Measurements from ENCODE around the gene RAN. TPM values are rescaled to one million over a fixed set of nuclear protein-coding genes. Genes with fewer than 3 reads are reported as not detected.

Gene RAN
- total RNA-seq, 4 donors from 2014 or later: 157 to 211 (median 197) TPM

DNA sequence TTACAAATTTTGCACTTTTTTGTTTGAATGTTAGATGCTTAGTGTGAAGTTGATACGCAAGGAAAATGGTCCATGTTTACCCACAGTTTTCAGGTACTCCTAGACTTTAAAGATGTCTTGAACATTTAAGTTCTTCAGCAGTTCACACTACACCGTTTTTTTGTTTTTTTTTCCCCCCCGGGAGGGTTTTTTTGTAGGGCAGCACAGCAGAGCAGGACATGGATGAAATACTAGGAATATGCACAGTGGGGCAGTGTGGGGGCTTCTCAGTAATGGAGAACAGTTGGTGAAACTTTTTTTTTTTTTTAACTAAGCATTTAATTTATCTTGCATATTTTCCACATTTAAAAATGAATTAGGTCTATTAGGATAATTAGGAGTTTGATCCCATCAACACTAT lies 4.9 kb downstream of the RAN start:
- no peak overlapping the region for H3K27ac ChIP-seq (replicated peaks in 1 of 4)
- no peaks in the 10 kb centered on the region for H3K9me3 ChIP-seq
- 73% methylated on average over 3 of the region's 3 CpGs for WGBS
- intact Hi-C loops (cut with DNase I): no loop called here
- no peaks in the 10 kb centered on the region for H3K27me3 ChIP-seq
- no peak for TF ChIP-seq CTCF (IDR thresholded peaks at IDR 0.05)
- no peak for TF ChIP-seq EP300 (IDR thresholded peaks at IDR 0.05)
- no peak for TF ChIP-seq POLR2AphosphoS5 (IDR thresholded peaks at IDR 0.05)
- no peak for TF ChIP-seq POLR2A (IDR thresholded peaks at IDR 0.05; ENCODE audit: low read depth)
- H3K4me3 ChIP-seq: no peak overlapping the region
- peaks cover 34 to 58% (median 42%) of the 10 kb centered on the region in 4 donors for H3K36me3 ChIP-seq
- peaks cover 13 to 35% (median 26%) of the 10 kb centered on the region in 4 donors for H3K4me1 ChIP-seq
- no peak for DNase-seq (ENCODE audit: extremely low spot score)

- no peak for DNase-seq (ENCODE audit: extremely low spot score)
- Histone ChIP-seq H3K4me3 (no peak overlapping the region), H3K9me3 (no peaks in the 10 kb centered on the region), H3K4me1 (peaks cover 13 to 35% (median 26%) of the 10 kb centered on the region in 4 donors), H3K36me3 (peaks cover 34 to 58% (median 42%) of the 10 kb centered on the region in 4 donors), H3K27ac (replicated peaks in 1 of 4) (no peak overlapping the region), H3K27me3 (no peaks in the 10 kb centered on the region)
- intact Hi-C loops (cut with DNase I): no loop called here
- TF ChIP-seq EP300 (IDR thresholded peaks at IDR 0.05): no peak
- TF ChIP-seq POLR2AphosphoS5 (IDR thresholded peaks at IDR 0.05): no peak
- no peak for TF ChIP-seq POLR2A (IDR thresholded peaks at IDR 0.05; ENCODE audit: low read depth)
- no peak for TF ChIP-seq CTCF (IDR thresholded peaks at IDR 0.05)
- 79% methylated on average over 3 of the region's 3 CpGs for WGBS
Observed at GRCh38 chr12:130877333-130877732, 5.5 kb downstream of the RAN start.

DNA sequence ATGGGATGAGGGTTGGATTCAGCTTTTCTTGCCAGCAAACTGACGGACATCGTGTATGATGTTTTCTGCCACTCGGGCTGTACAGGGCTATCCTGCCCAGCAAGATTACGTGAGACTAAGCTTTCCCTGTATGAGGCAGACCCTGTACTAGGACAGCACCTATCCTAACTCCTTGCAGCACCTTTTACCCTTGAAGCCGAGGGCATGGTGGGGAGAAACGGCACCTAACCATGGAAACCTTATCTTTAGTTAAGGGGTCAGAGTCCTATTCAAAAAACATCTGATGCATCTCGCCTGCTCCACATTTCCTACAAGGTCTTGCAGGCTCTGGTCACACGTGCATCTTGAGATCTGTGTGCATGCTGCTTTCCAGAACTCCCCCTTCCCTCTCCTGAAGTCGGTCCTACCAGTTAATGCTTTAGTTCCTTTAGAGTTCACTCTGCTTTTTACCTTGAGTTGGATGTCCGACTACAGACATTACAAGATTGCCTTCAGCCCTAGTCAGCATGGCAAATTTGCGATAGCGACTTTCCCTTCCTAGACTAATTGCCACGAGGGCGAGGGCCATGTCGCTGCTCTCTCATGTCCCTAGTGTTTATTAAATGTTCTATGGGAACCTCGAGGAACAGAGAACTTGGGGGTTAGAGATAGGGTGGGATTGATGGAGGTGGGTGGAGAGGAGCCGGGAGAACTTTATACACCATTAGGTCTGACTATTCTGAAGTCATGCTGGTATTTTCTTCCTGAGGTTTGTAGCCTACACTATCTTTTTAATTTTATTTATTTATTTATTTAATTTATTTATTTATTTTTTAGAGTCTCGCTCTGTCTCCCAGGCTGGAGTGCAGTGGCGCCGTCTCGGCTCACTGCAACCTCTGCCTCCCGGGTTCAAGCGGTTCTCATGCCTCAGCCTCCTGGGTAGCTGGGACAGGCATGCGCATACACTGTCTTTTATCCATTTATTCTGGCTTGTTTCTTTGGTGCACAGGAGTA lies 6.6 kb downstream of the RAN start:
- Histone ChIP-seq H3K27me3 (no peaks in the 10 kb centered on the region), H3K4me3 (no peak overlapping the region), H3K4me1 (peaks cover 7 to 24% (median 16%) of the 10 kb centered on the region in 4 donors), H3K9me3 (no peaks in the 10 kb centered on the region), H3K36me3 (peaks cover 33 to 51% (median 36%) of the 10 kb centered on the region in 4 donors), H3K27ac (replicated peaks in 1 of 4) (no peak overlapping the region)
- intact Hi-C loops (cut with DNase I): no loop called here
- WGBS: 76% methylated on average over 24 of the region's 24 CpGs
- no peak for DNase-seq (ENCODE audit: extremely low spot score)
- TF ChIP-seq EP300 (IDR thresholded peaks at IDR 0.05) (no peak), CTCF (IDR thresholded peaks at IDR 0.05) (no peak), POLR2A (IDR thresholded peaks at IDR 0.05; ENCODE audit: low read depth) (no peak), POLR2AphosphoS5 (IDR thresholded peaks at IDR 0.05) (no peak)

- Histone ChIP-seq H3K36me3 (peaks cover 26 to 43% (median 29%) of the 10 kb centered on the region in 4 donors), H3K4me1 (peaks cover 0 to 16% (median 8%) of the 10 kb centered on the region in 4 donors), H3K4me3 (no peak overlapping the region), H3K27me3 (no peaks in the 10 kb centered on the region), H3K9me3 (no peaks in the 10 kb centered on the region), H3K27ac (replicated peaks in 1 of 4) (no peak overlapping the region)
- WGBS: 88% methylated on average over 13 of the region's 13 CpGs
- intact Hi-C loops (cut with DNase I): no loop called here
- TF ChIP-seq POLR2AphosphoS5 (IDR thresholded peaks at IDR 0.05) (no peak), EP300 (IDR thresholded peaks at IDR 0.05) (no peak), CTCF (IDR thresholded peaks at IDR 0.05) (no peak), POLR2A (IDR thresholded peaks at IDR 0.05; ENCODE audit: low read depth) (no peak)
- DNase-seq (ENCODE audit: extremely low spot score): no peak
Observed at GRCh38 chr12:130879212-130879686, 7.4 kb downstream of the RAN start.

Measured in esophagus muscularis mucosa (tissue), 4 donors.